Left colon (tissue), 2 donors: ENCODE results near the gene ADAMTS8. TPM values are rescaled to one million over a fixed set of nuclear protein-coding genes. Genes with fewer than 3 reads are reported as not detected.

Source experiments
- ATAC-seq: fragments of 200-7000 bp; cut with Tn5 transposase; one replicate; pipeline ENCODE4 v1.9.1; 2020; ENCODE audit warnings: mild to moderate bottlenecking, moderate library complexity
- DNase-seq, 2 donors: peaks; one replicate each; pipeline ENCODE4 v3.0.0-alpha.2; 2020
- intact Hi-C, 2 donors: fragments of 100-400 bp; cut with DNase I in 1 of 2; cut with micrococcal nuclease in 1 of 2; formaldehyde crosslinking; loops; one replicate each; pipeline versions ENCODE4 v1.11.2 to v1.14.0; 2022; cut with DNase I, micrococcal nuclease
- total RNA-seq, 2 donors: library from RNA; stranded (reverse); fragmentation: NEBNext Ultra II Directional; extraction: Animal tissue kit (Norgen Biotek cat#: 25700); gene quantifications; one replicate each; pipeline ENCODE4 v1.2.1, GENCODE V29; 2021
- donor health status: DM: no; HTN: no; CAD: no.
- donor health status: DM: yes; HTN: yes; CAD: no.

ADAMTS8 gene
- total RNA-seq, 2 donors from 2014 or later: 0.40 to 3.4 TPM

DNA sequence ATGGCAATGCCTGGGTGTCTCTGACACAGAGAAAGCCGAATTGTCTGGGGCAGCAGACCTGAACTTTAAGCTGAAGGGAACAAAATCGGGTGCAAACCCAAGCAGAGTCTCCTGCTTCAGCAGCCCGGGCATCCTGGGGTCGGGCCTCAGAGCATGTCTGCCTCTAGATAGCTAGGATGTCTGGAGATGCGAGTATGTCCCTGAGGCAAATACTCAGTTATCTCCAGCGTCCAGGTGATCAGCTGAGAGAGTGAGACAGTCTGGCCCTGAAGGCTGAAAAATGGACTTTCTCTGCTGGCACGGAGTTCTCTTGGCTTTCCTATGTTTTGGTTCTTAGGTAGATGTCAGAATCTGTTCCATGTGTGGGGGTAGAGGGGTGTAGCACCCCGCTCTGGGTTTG is 3.3 kb downstream of the ADAMTS8 start:
- ATAC-seq (no peak), DNase-seq (no peak)
- intact Hi-C loops: no loop called here

GRCh38 chr11:130424613-130425140 is 3.7 kb downstream of the ADAMTS8 start:
- intact Hi-C loops: no loop called here
- DNase-seq (no peak), ATAC-seq (no peak)

- intact Hi-C loops: no loop called here
- no peak for ATAC-seq
These were observed 4.8 kb downstream of the ADAMTS8 start for GRCh38 chr11:130423541-130424142.

DNA sequence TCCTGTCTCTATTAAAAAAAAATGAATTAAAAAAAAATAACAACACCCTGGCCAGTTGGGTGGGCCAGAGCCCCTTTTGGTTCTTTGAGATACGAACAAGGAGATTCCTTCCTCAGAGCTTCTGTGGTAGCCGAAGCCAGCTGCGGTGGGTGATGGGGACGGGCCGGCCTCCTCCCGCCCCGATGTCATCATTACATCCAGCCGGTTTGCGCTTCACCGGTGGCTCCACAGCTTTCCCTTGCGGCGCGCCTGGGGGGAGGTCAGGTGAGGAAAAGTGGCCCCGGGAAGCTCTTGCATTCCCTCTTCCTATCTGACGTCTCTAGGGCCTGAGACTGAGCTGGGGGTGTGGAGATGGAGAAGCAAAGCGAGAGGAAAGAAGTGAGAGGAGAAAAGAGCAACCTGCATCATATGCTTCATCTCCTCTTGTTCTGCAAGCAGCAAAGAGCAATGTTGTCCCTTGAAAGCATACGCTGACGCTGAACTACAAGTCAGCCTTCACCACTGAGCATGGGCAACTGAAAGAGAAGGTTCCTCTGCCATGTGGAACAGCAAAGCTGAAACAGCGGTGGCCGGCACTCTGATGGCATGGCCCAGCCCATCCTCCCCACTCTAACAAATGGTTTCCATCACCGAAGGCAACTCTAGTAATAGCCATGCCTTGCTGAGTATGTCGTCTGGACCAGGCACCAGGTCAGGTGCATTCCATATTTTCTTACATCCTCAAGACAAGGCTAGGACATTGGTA is 6.0 kb downstream of the ADAMTS8 start:
- ATAC-seq (no peak), DNase-seq (no peak)
- intact Hi-C loops: no loop called here

More at GRCh38 chr11:130423541-130424142, 4.8 kb downstream of the ADAMTS8 start:
- DNase-seq: no peak

GRCh38 chr11:130421697-130422096 is 6.7 kb downstream of the ADAMTS8 start:
- ATAC-seq (no peak), DNase-seq (no peak)
- intact Hi-C loops: no loop called here

DNA sequence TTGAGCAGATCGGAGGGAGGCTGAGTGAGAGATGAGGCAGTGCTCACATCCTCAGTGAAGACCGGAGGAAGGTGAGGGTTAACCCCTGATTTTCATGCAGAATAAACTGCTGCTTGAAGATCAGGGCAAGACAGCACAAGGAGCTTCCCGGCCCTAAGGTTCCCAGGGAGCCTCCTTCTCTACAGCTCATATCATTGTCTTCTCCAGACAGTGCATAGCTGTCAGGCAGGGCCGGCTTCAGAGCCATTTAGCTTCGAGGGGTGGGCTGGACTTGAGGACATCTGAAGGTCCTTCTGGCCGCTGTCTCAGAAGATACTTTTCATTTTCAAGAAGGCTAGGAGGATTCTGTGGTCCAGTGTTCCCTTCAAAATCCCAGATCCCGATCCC is 7.2 kb downstream of the ADAMTS8 start:
- intact Hi-C loops: no loop called here
- no peak for ATAC-seq

GRCh38 chr11:130420478-130421198 is 7.8 kb downstream of the ADAMTS8 start:
- intact Hi-C loops: no loop called here
- DNase-seq (no peak), ATAC-seq (no peak)

More for the DNA sequence above, 7.2 kb downstream of the ADAMTS8 start:
- DNase-seq: no peak

DNA sequence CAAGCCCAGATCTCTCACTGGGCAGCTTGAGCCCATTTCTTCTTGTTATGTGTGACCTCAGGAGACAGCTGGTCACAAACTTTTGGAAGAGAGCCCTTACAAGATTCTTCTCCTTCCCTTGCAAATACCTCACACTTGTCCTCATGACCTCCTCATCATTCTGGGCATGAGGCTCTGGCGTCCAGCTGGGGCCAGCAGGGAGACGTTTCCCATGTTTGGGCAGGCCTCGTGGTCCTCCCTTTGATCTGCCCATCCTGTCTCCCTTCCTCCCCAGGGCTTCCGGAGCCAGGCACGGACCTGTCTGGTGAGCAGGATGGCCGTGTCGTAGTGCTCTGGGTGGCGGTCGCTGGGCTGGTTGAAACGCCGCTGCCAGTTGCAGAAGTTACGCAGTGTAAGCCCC is 9.7 kb downstream of the ADAMTS8 start:
- ATAC-seq (no peak), DNase-seq (no peak)
- intact Hi-C loops: no loop called here

GRCh38 chr11:130418210-130418609 is 10.2 kb downstream of the ADAMTS8 start:
- no peak for ATAC-seq
- intact Hi-C loops: no loop called here

GRCh38 chr11:130416906-130417305 is 11.5 kb downstream of the ADAMTS8 start:
- intact Hi-C loops: no loop called here
- ATAC-seq: no peak
- no peak for DNase-seq

More at GRCh38 chr11:130418210-130418609, 10.2 kb downstream of the ADAMTS8 start:
- DNase-seq: no peak

DNA sequence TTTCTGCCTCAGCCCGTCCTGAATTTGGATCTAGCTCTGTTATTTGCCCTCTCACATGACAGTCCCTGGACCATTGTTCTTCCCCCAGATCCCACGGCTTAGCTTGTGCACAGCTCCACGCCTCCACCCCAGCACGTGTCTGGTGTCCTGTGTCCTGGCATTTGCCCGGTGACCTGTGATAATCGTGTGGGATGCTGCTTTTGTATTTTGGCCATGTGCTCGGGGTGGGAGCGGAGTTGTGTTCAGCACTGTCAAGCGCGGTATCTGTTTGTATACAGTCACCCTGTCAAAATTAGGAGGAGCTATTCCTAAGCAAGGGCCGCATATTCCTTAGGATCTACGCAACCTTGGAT is 11.9 kb downstream of the ADAMTS8 start:
- no peak for ATAC-seq
- intact Hi-C loops: no loop called here

DNA sequence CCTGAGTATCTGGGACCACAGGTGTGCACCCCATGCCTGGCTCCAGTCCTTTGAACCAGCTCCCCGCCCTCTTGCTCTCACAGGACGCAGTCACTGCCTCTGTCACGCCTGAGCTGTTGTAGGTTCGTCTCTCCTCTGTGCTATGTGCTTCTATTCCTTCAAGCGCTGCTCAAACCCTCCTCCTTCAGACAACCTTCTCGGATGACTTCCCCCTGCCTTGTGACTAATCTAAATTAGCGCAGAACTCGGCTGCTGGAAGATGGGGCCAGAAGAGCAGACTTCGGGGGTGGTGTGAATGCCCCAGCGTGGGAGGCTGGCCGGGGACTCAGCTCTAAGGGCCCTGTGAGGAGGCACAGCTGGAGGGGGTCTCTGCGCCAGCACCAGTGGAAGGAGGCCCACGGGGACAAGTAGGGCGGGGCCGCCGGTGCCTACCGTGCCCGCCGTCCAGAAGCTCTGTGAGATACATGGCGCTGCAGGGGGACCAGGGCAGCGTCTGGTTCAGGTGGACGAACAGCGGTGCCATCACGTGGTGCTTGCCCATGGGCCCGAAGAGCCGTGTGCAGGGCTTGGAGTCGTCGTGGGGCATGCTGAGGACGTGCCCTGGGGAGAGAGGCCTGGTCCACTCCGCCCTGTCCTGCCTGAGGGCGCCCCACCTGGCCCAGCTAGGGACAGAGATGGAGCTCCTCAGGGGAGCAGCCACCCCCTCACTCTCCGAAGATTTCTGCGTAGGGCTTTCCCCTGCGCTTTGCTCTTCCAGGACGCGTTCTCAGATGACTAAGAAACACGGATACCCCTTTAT is 12.5 kb downstream of the ADAMTS8 start:
- ATAC-seq (no peak), DNase-seq (no peak)
- intact Hi-C loops: no loop called here

More for the DNA sequence above, 11.9 kb downstream of the ADAMTS8 start:
- DNase-seq: no peak

DNA sequence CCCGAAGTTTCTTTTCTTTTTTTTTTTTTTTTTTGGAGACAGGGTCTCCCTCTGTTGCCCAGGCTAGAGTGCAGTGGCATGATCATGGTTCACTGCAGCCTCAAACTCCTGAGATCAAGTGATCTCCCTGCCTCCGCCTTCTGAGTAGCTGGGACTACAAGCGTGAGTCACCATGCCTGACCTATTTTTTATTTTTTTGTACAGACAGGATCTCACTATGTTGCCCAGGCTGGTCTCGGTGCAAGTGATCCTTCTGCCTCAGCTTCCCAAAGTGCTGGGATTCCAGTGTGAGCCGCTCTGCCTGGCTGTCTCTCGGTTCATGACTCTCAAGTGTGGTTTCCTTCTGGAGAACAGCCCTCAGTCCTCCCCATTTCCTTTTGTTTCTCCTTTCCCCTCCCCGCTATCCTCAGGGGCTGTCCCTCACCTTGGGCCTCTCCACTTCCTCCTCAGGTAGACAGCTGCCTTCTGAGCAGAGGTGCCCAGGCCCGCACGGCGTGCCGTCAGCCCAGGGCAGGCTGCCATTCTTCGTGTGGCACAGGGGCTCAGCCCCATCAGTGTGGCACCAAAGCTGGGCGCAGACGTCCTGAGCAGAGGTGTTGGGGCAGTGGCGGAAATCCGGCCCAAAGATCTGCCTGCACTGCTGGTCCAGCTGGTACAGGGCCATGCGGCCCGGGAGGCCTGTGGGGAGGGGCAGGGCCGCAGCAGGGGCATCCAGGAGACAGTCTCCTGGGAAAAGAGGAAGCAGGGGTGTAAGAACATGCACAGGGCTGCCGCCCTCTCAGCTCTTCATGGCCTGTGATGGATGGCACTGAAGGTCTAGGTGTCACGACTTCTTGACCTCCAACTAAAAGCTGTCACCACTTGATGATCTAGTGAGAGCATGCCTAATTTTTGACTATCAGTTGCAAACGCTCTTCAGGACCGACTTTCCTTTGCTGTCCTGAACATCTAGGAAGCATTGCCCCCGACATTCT is 14.0 kb downstream of the ADAMTS8 start:
- DNase-seq (no peak), ATAC-seq (no peak)
- intact Hi-C loops: no loop called here

DNA sequence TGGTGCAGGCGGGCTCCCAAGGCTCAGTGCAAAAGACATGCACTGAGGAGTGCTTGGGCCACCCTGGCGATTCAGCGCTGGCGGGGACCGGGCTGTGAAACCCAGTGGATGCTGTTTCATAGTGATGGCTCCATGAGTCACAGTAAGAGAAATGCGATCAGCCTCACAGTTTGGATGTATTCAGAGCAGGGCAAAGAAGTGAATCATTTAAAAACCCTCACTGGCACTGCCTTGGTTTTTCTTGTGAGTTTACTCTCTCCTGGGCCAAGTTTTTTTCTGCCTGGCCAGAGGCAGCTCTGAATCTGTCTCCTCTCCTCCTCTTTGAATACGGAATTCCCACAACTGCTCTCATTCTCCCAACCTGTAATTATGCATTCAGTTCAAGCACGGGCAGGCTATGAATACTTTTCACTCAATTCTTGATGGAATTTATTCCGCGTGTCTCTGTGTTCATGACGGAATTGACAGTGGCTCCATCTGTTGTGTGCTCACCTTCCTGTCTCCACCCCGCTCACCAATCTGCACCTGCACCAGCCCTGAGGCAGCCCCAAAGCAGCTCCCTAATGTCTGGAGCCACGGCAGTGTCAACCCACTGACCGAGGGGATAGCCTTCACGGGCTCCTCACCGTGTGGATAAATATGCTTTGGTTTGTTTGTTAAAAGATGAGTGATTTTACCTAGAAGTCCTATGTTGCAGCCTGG is 14.9 kb downstream of the ADAMTS8 start:
- DNase-seq: no peak
- intact Hi-C loops: no loop called here
- no peak for ATAC-seq

GRCh38 chr11:130411223-130411622 is 17.2 kb downstream of the ADAMTS8 start:
- no peak for DNase-seq
- no peak for ATAC-seq
- intact Hi-C loops: no loop called here

DNA sequence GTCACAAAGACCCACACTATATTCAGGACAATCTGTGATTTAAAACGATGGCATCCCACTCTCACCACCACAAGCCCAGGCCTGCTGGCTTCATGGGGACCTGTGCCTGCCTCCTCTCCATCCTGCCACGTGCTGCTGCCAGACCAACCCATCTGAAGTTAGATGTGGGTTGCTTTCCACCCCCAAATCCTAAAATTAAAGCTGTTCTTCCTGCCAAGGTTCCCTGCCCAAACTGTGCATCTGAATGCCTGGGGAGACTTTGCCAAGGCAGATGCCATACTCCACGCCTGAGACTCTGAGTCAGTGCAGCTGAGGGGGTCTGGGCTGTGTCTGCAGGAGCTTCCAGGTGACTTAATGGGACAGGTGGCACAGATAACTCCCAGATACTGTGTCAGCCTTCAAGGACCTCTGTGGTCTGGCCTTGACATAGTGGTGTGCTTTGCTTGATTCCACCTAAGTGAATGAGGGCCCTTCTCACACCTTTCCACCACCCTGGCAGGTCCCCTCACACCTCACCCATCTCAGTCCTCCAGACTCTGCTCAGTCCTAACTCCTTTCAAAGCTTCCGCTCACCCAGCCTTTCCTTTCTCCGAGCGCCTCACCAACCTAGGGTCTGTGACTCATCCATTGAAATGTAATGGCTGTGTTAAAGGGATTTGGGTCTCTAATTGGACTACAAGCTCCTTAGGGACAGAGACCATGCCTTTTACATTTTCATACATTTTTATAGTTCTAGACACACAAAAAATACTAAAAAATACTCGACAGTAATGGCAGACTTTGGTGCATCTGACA is 18.6 kb downstream of the ADAMTS8 start:
- DNase-seq (no peak), ATAC-seq (no peak)
- intact Hi-C loops: no loop called here

- ATAC-seq (no peak), DNase-seq (no peak)
- intact Hi-C loops: no loop called here
These were observed 19.5 kb downstream of the ADAMTS8 start for GRCh38 chr11:130408901-130409300.
